NCI-H748 treated with DMSO at 0.1 percent for 48 hours (cell line): ENCODE measurements around the gene RALGDS.

Source experiments
- DNase-seq: peaks from one replicate; lab custom pipeline; 2025; lab: John Stamatoyannopoulos, UW

RALGDS gene

GRCh38 chr9:133151041-133151440 is 30.0 kb upstream of the RALGDS start:
- no peak for DNase-seq

DNA sequence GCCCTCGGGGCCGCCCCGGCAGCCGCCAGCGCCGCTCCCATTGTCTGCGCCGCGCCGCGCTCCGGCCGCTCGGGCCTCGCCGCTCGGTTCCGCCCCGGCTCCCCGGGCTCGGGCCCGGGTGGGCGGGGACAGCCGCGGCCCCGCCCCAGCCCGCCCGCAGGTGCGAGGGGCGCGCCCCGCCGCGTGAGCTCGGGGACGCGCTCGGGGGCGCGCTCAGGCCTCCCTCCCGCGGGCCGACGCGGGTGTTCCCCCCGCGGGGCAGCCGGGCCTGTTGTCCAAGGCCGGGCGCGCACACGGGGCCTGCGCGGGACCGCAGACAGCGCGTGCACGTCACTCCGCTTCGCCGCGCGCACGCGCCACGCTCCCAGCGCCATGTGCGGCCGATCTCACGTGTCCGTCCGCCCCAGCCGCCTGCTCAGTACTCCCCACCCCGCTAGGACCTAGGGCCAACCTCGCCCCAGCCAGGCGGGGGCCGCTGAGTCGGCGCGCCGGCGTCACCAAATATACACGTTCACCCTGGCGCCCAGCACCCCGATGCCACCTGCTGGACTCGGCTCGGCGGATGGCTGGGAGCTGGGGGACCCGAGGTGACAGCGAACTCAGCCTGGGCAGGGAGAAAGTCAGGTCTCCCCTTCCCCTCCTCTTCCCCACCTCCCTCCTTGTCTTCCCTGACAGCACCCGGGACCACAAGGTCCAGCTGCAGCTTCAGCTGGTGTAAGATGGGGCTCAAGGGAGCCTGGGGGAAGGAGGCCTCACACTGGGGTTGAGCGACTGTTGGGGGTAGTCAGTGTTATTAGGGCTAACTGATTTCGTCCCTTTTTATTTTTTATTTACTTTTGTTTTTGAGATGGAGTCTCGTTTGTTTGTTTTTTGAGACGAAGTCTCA is 28.3 kb upstream of the RALGDS start:
- DNase-seq: peak; percentile 73

DNA sequence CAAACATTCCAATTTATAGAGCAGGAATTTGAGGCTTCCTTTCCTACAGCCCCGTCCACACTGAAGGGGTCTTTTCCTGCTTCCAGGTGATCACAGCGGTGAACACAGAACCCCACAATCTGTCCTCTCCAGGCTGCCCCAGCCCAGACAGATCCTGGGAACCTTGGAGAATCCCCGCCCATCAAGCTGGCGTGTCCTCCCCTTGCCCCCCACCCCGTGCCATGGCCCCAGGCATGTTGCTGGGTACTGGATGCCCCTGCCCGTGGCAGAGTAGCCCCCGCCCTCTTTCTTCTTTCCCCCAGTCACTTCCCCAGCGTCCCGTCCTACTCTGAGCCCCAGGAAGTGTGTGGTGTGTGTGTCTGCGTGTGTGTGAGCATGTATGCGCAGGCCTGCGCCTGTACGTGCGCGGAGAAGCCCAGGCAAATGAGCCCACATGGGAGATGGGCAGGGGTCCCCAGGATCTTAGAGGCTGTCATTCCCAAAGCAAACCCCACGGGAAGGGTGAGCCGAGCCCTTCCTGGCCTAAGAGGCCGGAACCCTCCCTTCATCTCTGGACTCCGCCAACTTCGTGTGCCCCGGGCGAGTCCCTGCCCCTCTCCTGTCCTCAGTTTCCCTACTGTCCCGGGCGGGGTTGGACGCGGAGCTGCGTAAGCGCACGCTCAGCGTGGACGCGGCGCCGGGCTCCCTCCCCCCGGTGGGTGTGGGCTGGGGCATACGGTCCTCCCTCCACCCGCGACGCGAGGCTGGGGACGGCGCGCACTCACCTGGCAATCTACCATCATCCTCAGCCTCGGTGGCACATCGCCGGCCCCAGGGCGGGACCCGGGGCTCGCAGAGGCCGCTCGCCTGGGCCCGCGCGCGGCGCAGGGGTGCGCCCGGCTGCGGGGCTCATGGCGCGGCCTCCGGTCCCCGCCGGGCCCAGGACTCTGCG is 27.4 kb upstream of the RALGDS start:
- no peak for DNase-seq

DNA sequence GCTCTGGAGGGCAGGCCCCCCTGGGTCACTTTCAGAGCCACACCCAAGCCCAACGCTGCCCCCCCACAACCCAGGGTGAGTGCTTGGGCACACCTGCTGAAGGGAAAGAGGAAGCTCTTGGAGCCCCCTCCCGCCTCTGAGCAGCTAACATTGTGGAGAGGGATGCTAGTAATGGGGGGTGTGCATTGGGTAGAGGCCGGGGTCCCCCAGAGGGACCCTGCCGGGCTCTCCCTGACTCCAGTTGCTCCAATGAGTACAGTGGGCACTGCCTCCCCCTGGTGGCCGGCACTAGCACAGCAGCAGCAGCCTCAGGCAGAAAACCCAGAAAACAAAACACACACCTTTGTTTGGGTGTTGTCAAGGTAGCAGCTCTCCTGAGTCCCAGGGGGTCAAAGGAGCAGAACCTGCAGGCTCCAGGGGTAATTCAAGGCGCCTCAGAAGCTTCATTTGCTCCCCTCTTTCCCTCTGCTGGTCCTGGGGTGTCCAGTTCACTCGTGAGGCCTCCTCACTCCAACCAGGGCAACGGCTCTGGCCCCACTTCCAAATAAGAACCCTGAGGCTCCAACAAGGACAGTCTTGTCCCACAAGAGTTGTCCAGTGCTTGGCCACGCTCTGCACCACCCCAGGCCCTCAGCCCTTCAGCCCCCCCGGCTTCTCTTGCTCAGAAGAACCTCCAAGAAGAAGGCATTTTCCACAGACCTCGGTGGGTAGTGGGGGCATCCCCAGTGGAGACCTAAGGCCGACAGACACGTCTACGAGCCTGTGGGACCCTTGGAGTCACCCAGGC is 26.6 kb upstream of the RALGDS start:
- DNase-seq: peak; percentile 58

DNA sequence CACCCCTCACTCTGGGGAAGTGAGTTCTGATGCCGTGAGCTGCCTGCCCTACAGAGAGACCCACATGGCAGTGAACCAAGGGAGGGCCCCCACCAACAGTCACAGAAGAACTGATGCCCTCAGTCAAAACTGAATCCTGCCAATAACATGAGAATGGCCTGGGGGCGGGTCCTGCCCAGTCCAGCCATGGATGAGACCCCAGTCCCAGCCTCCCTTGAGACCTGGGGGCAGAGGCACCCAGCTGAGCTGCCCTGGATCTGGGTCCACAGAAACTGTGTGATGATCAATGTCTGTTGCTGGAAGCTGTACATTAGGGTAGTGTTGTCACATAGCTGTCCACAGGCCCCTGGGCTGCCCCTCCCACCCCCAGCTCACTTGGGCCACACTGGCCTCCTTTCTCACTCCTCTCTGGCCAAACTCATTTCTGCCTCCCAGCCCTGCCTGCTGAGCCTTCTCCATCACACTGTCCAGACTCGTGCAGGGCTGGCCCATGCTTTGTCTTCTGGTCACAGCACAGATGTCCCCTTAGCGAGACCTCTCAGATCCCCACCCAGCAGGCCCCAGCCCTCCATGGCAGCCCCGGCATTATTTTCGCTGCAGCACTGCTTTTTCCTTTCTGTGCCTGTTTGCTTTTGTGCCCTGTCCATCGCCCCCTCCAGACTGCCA is 25.8 kb upstream of the RALGDS start:
- DNase-seq: no peak

DNA sequence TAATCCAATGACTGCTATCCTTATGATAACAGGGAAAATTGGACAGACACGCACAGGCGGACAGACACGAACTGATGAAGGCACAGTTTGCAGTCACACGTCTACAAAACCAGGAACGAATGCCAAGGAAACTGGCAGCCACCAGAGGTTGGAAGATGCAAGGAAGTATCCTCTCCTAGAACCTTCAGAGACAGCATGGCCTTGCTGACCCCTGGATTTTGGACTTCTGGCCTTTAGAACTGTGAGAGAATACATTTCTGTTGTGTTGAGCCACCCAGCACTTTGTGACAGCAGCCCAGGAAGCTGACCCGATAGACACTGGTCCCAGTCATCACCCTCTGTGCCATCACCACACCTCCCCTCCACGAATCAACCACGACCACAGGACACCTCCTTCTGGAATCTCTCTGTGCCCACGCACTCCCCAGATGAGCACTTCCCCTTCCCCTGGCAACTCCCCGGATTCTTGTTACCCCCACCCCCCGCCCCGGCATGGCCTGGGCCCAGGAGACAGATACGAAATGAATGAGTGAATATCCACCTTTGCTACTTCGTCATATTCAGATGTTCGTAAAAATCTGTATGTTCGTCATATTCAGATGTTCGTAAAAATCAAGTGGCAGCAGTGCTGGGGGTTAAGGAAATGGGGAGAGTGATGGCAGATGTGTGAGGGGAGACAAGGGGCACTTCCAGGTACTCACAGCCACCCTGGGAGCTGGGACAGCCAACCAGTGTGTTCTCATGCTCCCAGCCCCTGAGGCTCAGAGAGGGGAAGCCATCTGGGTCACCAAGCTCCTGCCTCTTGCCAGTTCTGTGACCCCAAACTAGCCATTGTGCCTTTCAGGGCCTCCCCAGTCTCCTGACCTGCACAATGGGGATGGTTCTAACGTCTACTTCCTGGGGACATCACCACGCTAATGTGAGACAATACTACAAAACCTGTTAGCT is 24.1 kb upstream of the RALGDS start:
- DNase-seq: no peak

GRCh38 chr9:133144142-133144903 is 23.3 kb upstream of the RALGDS start:
- DNase-seq: peak; percentile 46

- no peak for DNase-seq
Measured at GRCh38 chr9:133143639-133144141, 22.6 kb upstream of the RALGDS start.

DNA sequence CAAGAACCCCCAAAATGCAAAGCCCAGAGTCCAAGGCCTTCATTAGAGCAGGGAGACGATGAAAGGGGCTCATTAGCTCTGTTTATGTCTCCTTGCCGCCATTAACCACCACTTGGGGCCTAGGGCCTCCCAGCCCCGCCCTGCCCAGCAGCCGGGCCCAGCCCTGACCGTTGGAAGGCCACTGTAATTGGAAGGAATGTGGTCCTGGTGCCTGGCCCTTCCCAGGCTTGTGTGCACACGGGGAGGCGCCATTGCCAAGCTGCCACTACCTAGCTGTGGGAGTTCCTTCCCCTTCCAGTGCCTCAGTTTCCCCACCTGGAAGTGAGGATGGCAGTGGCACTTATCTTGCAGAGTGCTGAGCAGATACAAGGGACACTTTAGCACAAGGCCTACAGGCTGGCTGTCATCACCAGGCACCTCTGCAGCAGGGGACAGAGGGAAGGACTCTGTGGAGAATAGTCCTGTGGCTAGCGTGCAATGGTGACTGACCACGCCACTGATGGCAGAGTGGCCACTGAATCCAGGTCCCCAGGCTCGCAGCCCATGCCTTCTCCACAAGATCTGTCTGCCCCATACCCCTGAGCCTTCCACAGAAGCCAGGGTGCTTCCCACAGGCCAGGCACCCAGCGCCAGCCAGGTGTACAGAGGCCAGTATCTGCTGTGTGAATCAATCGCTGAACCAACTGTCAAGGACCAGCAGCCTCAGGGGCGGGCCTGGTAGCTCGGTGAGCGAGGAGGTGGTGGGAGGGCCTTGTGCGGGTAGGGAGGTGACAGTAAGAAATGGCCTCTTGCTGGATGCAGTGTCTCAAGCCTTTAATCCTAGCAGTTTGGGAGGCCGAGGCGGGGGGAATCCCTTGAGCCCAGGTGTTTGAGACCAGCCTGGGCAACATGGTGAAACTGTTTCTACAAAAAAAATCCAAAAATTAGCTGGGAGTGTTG is 21.9 kb upstream of the RALGDS start:
- no peak for DNase-seq

GRCh38 chr9:133141833-133142595 is 21.0 kb upstream of the RALGDS start:
- DNase-seq: no peak

GRCh38 chr9:133140606-133141005 is 19.6 kb upstream of the RALGDS start:
- DNase-seq: no peak

- no peak for DNase-seq
Measured at GRCh38 chr9:133140174-133140505, 19.1 kb upstream of the RALGDS start.

DNA sequence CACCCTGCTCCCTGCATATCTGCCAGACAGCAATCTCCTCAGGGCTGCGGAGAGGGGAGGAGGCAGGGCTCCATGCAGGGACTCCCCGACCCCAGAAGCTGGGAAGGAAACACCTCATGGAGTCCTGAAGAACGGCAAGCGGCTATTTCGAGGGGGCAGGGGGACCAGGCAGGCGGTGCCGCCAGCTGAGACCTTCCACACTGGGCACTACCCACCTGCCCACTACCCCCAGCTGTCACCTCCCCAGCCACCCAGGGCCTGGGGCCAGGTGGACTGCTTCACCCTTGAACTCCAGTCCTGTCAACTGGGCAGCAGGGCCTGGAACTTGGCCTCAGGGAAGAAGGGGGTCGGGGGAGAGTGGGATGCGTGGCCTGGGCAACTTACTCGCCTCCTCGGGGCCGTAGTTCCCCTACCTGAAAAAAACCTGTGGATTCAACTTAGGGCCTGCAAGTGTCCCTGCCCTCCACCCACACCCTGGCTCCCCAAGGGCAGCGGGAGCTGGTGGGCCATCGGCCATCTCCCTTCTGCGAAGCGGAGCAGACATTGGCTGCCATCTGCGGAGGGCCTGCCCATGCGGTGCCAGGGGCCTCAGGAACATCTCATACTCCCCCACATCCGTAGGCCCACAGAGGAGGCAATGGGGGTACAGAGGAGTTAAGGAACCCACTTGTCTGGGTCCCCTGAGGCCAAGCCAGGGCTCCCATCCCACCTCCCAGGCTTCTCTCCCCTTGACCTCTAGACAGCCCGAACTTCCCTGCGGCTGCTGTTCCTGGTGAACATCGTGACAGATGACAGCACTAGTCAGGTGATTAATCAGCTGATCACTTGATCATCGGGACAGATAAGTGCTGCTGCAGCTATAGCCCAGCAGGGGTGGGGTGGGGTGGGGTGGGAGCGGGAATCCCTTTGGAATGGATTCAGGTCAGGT is 18.5 kb upstream of the RALGDS start:
- no peak for DNase-seq

DNA sequence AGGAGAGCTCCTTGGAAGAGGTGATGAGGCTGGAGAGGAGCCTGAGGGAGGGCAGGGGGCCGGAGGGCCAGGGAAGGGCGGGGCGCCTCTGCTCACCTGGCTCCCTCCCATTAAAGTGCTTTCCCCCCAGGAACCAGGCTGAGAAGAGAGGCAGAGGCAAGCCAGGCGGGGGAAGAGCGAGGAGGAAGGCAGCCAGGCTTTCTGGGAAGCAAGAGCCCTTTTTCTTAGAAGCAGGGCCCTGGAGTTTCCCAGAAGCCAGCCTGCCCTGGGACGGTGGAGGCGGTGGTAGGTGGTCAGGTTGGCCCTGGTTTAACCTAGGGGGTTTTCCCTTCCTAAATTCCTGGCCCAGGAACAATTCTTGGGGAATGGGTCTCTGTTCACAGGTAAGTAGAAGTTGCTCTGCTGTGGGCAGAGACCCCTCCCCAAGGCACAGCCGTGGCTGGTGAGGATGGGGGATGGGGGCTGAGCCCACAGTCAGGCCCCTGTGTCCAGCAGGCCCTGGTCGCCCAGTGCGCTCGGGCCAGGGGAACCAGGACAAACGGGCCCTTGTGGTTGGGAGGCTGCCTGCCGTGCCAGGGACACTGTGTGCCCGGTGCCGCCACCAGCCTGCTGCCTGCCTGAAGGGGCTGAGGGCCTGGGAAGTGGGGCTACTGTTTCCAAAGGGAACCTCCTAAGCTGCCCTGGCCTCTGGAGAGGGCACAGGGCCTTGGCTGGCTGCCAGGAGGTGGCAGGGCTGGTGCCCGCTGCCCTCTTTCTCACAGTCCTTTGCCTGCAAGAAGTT is 16.6 kb upstream of the RALGDS start:
- DNase-seq: no peak

- no peak for DNase-seq
Measured at GRCh38 chr9:133135146-133135745, 14.2 kb upstream of the RALGDS start.
